Measurements from ENCODE around the gene IRF3.
A peak's percentile ranks its signal among the peaks of the same experiment; 100 is the strongest.

Gene IRF3

GRCh38 chr19:49665036-49665350 lies 664 bp downstream of the IRF3 start:
- no peak for DNase-seq

- peak; percentile 83 for DNase-seq
Observed at GRCh38 chr19:49664171-49665035, 1.3 kb downstream of the IRF3 start.

GRCh38 chr19:49663224-49663623 lies 2.4 kb downstream of the IRF3 start:
- DNase-seq = no peak

DNA sequence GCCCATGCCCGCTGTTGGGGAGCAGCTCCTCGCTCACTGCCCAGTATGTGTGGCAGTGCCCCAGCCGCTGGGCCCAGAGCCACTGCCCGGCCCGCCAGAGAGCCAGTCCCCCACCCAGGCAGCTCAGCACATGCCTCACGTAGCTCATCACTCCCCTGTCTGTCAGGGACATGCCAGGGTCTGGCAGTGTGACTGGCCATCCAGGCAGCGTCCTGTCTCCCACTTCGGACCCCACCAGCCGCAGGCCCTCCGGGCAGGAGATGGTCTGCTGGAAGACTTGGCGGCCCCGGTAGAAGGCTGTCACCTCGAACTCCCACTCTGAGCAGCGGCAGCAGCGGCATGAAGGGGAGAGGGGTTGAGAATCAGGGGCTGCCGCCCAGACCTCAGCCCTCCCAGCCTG lies 3.6 kb downstream of the IRF3 start:
- no peak for DNase-seq

GRCh38 chr19:49660338-49660961 lies 5.2 kb downstream of the IRF3 start:
- no peak for DNase-seq

DNA sequence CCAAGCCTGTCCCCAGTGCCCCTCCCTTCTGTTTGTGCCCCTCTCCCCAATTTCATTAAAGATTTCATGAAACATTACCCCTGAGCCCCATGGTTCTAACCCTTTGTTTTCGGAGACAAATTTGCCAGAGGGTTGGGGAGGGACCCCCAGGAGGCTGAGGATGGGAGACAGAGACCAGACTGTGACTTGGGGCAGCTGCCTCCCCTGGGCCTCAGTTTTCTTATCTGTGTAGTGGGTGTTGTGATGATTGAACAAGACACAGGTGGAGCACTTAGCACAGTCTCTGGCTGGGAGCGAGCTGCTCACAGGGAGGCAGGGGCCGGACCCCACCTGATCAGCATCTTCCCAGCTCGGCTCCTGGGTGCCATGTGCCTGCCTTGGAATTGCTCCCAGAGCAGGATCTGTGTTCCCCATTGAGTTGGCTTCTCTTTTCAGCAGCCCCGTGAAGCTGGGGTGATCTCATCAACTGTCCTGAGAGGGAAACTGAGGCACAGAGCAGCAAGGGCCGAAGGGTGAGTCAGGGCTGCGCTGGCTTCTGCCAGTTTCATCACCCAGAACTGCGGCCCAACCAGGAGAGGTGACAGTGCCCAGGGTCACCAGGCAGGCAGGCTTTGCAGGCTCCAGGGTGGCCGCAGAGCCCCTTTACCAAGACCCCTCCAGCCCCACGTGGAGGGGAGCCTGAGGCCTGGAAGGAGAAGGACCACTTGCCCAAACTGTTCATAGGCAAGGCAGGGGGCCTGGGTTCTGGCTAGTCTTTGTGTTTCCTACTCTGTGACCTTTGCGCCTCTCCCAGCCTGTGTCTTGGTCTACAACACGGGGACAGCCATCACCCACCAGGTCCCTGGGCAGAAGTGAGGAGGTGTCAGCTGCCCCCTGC lies 6.9 kb downstream of the IRF3 start:
- no peak for DNase-seq

- no peak for DNase-seq
Observed at GRCh38 chr19:49658139-49658517, 7.5 kb downstream of the IRF3 start.

DNA sequence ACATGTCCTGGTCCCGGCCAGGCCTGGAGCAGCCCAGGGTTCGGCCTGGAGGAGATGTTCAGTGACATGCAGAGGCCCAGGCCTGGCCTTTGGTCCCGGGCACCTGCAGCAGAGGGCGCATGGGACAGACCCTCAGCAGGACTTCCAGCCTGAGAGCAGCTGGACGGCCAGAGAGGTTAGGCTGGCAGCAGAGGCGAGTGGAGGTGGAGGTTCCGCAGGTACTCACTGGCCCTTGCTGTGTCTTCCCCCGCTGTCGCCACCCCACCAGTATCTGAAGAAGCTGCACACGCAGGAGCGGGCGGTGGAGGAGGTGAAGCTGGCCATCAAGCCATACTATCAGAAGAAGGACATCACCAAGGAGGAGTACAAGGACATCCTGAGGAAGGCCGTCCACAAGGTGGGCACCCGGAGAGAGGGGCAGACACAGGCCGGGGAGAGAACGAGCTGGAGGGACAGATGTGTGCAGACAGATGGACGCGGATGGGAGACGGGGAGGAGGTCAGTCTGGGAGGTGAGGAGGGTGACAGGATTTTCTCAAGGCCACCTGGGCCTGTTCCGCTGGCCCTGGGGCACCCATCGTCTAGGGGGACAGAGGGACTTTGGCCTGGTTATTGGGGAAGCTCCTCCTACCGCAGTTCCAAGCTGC lies 8.0 kb downstream of the IRF3 start:
- no peak for DNase-seq

- no peak for DNase-seq
Observed at GRCh38 chr19:49656456-49657109, 9.1 kb downstream of the IRF3 start.

DNA sequence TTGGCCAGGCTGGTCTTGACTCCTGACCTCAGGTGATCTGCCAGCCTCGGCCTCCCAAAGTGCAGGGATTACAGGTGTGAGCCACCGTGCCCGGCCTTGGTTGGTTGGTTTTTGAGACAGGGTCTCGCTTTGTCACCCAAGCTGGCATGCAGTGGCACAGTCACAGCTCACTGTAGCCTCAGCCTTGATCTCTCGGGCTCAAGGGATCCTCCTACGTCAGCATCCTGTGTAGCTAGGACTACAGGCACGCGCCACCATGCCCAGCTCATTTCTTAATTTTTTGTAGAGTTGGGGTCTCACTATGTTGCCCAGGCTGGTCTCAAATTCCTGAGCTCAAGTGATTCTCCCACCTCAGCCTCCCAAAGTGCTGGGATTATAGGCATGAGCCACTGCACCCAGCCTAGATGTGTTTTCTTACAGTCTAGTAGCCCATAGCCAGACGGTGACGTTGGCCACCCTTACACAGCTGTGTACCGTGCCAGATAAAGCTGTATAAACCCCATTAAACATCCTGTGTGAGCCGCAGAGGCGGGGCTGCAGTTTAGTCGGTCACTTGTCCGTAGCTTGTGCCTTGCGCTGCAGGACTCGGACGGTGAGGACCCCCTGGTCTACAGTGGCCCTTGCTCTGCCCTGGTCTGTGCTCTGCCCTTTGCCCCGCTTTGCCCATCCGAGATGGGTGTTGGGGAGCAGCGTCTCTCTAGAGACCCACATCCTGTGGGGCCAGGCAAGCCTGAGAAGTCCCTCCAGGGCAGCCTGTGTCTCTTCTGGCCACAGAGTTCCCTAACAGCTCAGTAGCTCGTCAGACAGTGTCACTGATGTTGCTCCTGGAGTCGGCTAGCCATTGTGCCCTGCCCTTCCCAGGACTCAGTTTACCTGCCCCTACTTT lies 9.8 kb downstream of the IRF3 start:
- no peak for DNase-seq

GRCh38 chr19:49654581-49654980 lies 11.1 kb downstream of the IRF3 start:
- no peak for DNase-seq

DNA sequence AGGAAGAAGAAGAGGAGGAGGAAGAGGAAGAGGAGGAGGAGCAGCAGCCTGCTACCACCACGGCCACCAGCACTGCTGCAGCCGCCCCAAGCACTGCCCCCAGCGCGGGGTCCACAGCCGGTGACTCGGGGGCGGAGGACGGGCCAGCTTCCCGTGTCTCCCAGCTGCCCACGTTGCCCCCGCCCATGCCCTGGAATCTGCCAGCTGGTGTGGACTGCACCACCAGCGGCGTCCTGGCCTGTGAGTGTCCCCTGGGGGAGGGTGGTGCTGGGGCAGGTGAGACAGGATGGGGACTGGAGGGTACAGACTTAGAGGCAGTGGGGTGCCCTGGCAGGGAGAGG lies 12.2 kb downstream of the IRF3 start:
- no peak for DNase-seq

- DNase-seq = no peak
Observed at GRCh38 chr19:49652551-49653465, 12.8 kb downstream of the IRF3 start.

GRCh38 chr19:49651820-49652550 lies 13.7 kb downstream of the IRF3 start:
- DNase-seq = no peak

GRCh38 chr19:49651029-49651819 lies 14.4 kb downstream of the IRF3 start:
- no peak for DNase-seq

- DNase-seq = no peak
Observed at GRCh38 chr19:49646586-49646985, 19.1 kb downstream of the IRF3 start.

- no peak for DNase-seq
Observed at GRCh38 chr19:49645995-49646394, 19.7 kb downstream of the IRF3 start.

DNA sequence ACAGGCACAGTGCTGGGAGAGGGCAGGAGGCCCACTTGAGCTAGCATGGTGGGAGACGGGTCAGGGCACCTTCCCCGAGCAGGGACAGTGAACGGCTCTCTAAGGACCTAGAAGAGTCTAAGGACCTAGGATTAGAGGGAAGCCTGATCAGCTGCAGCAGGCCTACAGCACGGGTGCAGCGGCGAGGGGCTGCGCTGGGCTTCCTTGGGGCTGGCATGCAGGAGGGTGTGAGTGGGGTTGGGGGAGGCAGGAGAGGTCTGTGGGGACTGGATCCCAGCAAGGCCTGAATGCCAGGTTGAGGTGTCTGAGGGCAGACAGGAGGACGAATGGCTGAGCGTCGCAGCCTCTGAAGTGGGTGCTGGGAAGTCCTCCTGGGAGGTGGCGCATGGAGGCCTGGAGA lies 20.1 kb downstream of the IRF3 start:
- no peak for DNase-seq

GRCh38 chr19:49643466-49643865 lies 22.2 kb downstream of the IRF3 start:
- DNase-seq = no peak

Data from DMS153 (cell line).